Prostate gland (tissue), 2 donors: ENCODE measurements around the gene MED27. TPM values are rescaled to one million over a fixed set of nuclear protein-coding genes. Genes with fewer than 3 reads are reported as not detected.

Experiments
- DNase-seq: peaks from one replicate; pipeline ENCODE4 v3.0.0-alpha.2; 2019; ENCODE audit warnings: low spot score
- H3K27ac ChIP-seq, 2 donors: fragments of 200-600 bp; sonication (generic); 2 replicates each; pipeline ENCODE4 v1.5.1; 2017 to 2019
- H3K27me3 ChIP-seq: fragments of 200-600 bp; sonication (generic); replicated peaks from 2 replicates; pipeline ENCODE4 v1.5.1; 2019; ENCODE audit not compliant: insufficient read depth
- H3K36me3 ChIP-seq, 2 donors: fragments of 200-600 bp; sonication (generic); 1 replicate in 1 of 2; 2 replicates in 1 of 2; pipeline versions ENCODE4 v1.5.1 to v1.8.1; 2017 to 2019
- H3K4me1 ChIP-seq: fragments of 200-600 bp; sonication (generic); replicated peaks from 2 replicates; pipeline ENCODE4 v1.5.1; 2019
- H3K4me3 ChIP-seq, 2 donors: fragments of 200-600 bp; sonication (generic); 2 replicates each; pipeline ENCODE4 v1.5.1; 2017 to 2019
- H3K9me3 ChIP-seq: fragments of 200-600 bp; sonication (generic); 2 replicates; pipeline ENCODE4 v1.5.1; 2017
- POLR2A ChIP-seq: fragments of 450-650 bp; IDR thresholded peaks from one replicate; pipeline ENCODE4 v1.6.1; 2016; ENCODE audit warnings: antibody characterized with exemption, mild to moderate bottlenecking
- POLR2AphosphoS5 ChIP-seq: sonication (generic); formaldehyde crosslinking; IDR thresholded peaks from one replicate; pipeline ENCODE4 v1.6.1; 2017; ENCODE audit warnings: antibody characterized with exemption
- WGBS: methylation state at CpG from one replicate; pipeline ENCODE4 v1.1.5; 2018; 5-methylcytosine and 5-hydroxymethylcytosine counted together
- intact Hi-C: fragments of 100-400 bp; cut with DNase I; formaldehyde crosslinking; loops from one replicate; pipeline ENCODE4 v1.14.2; 2022
- total RNA-seq, 2 donors: library from RNA; depleted of rRNA; stranded (reverse); fragments of >200 nt; gene quantifications; one replicate each; pipeline ENCODE4 v1.1.0, GENCODE V29; 2016
- TF ChIP-seq, protein P1 (sequence below), 4 experiments: fragments of 200-600 bp in 2 of 4; fragments of 450-650 bp in 2 of 4; sonication (generic) in 2 of 4; IDR thresholded peaks; 1 replicate in 3 of 4; 2 replicates in 1 of 4; pipeline ENCODE4 v1.5.1; 2016 to 2019; ENCODE audit warnings: antibody characterized with exemption in 4 of 4, mild to moderate bottlenecking in 2 of 4, moderate library complexity in 2 of 4

MED27 gene
- total RNA-seq, 2 donors from 2014 or later: 17.4 to 22.7 TPM

DNA sequence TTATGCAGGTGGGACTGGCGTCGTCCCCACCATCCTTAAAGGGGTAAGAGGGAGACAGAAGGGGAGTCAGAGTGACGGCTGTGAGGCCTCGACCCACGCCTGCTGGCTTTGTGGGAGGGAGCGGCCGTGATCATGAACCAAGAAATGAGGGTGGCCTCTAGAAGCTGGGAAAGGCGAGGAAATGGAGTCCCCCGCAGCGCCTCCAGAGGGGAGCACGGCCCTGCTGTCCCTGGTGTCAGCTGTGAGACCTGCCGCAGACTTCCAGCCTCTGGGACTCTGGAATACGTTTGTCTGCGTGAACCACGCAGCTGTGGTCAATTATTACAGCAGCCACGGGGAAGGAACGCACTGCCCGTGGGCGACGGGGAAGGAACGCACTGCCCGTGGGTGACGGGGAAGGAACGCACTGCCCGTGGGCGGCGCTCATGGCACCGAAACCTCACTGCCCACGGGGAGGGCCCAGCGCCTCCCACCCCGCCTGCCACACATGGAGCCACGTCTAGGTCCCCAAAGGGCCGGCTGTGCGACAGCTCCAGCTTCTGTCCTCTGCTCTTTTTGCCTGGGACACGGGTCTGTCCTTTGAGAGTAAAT, 231.0 kb downstream of the MED27 start:
- no peaks in the 10 kb centered on the region for H3K36me3 ChIP-seq
- no peaks in the 10 kb centered on the region for H3K4me1 ChIP-seq
- no peaks in the 10 kb centered on the region for H3K9me3 ChIP-seq
- no peak overlapping the region for H3K4me3 ChIP-seq
- TF ChIP-seq POLR2AphosphoS5 (no peak), POLR2A (no peak)
- TF ChIP-seq, protein P1, sequence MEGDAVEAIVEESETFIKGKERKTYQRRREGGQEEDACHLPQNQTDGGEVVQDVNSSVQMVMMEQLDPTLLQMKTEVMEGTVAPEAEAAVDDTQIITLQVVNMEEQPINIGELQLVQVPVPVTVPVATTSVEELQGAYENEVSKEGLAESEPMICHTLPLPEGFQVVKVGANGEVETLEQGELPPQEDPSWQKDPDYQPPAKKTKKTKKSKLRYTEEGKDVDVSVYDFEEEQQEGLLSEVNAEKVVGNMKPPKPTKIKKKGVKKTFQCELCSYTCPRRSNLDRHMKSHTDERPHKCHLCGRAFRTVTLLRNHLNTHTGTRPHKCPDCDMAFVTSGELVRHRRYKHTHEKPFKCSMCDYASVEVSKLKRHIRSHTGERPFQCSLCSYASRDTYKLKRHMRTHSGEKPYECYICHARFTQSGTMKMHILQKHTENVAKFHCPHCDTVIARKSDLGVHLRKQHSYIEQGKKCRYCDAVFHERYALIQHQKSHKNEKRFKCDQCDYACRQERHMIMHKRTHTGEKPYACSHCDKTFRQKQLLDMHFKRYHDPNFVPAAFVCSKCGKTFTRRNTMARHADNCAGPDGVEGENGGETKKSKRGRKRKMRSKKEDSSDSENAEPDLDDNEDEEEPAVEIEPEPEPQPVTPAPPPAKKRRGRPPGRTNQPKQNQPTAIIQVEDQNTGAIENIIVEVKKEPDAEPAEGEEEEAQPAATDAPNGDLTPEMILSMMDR (IDR thresholded peaks at IDR 0.05): no peak
- H3K27me3 ChIP-seq: no peaks in the 10 kb centered on the region
- H3K27ac ChIP-seq: no peak overlapping the region
- intact Hi-C loops: no loop called here
- 77% methylated on average over 35 of the region's 35 CpGs for WGBS
- no peak for DNase-seq

DNA sequence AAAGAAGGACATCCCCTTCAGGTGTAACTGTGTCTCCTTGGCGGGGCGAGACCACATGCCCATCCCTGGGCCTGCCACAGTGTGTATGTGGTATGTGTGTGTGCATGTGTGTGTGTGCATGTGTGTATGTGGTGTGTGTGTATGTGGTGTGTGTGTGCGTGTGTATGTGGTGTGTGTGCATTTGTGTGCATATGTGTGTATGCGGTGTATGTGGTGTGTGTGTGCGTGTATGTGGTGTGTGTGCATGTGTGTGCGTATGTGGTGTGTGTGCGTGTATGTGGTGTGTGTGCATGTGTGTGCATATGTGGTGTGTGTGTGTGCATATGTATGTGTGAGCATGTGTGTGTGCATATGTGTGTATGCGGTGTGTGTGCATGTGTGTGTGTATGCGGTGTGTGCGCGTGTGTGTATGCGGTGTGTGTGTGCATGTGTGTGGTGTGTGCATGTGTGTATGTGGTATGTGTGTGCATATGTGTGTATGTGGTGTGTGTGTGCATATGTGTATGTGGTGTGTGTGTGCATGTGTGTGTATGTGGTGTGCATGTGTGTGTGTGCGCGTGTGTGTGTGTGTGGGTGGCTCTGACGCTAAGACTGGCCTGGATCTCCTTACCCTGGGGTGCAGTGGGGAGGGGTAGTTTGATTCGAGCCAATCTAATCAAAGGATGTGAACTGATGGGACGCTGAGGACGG, 231.9 kb downstream of the MED27 start:
- H3K4me3 ChIP-seq: no peak overlapping the region
- no peaks in the 10 kb centered on the region for H3K27me3 ChIP-seq
- 90% methylated on average over 18 of the region's 18 CpGs for WGBS
- H3K36me3 ChIP-seq: no peaks in the 10 kb centered on the region
- H3K9me3 ChIP-seq: no peaks in the 10 kb centered on the region
- no peak for TF ChIP-seq POLR2AphosphoS5
- TF ChIP-seq, protein P1 (IDR thresholded peaks at IDR 0.05): no peak
- TF ChIP-seq POLR2A: no peak
- intact Hi-C loops: no loop called here
- no peak overlapping the region for H3K27ac ChIP-seq
- no peaks in the 10 kb centered on the region for H3K4me1 ChIP-seq
- DNase-seq: no peak

DNA sequence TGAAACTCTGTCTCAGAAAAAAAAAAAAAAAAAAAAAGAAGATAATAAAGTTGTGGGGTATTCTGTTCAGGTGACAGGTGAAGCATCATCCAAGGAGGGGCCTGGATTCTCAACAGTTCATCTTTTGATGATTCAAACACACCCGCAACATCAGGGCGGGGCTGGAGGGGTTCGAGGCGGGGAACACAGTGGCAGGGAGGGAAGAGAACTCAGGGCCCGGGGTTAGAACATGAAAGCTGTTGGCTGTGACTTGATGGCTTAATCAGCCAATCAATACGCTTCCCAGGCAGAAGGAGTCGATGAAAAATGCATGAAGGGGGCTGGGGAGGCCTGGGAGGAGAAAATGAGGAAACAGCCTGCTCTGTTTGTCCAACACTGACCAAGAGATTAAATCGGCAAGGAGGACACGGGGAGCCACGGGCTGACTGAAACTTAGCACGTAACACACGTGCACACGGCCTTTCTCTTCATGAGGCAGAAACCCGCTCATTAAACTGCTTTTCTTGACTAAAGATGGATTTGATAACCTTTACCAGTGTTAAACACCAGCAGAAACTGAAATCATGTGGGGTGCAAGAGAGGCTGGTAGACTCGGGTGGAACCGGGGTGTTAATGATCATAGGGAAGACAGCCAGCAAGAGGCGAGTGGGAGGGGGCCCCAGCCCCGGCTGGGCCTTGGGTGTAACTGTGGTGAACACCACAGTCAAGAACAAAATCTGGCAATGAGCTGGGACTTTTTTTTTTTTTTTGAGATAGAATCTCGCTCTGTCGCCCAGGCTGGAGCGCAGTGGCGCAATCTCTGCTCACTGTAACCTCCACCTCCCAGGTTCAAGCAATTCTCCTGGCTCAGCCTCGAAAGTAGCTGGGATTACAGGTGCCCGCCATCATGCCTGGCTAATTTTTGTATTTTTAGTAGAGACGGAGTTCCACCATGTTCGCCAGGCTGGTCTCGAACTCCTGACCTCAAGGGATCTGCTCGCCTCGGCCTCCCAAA, 234.1 kb downstream of the MED27 start:
- Histone ChIP-seq H3K9me3 (no peaks in the 10 kb centered on the region), H3K4me3 (no peak overlapping the region), H3K27me3 (no peaks in the 10 kb centered on the region), H3K36me3 (no peaks in the 10 kb centered on the region), H3K27ac (no peak overlapping the region), H3K4me1 (no peaks in the 10 kb centered on the region)
- intact Hi-C loops: no loop called here
- no peak for TF ChIP-seq POLR2A
- TF ChIP-seq, protein P1 (IDR thresholded peaks at IDR 0.05): no peak
- TF ChIP-seq POLR2AphosphoS5: no peak
- DNase-seq: no peak
- 76% methylated on average over 29 of the region's 29 CpGs for WGBS

DNA sequence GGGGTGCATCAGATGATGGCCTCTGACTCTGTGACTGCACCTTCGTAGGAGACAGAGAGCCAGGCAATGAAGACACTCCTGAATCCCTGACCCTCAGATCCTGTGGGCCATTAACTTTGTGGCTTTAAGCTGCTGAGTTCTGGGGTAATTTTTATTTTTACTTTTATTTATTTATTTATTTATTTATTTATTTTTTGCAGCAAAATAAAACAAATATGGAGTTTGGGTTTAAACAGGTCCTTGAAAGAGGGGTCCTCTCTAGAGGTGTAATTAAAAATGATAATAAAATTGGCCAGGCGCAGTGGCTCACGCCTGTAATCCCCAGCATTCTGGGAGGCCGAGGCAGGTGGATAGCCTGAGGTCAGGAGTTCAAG, 234.9 kb downstream of the MED27 start:
- no peaks in the 10 kb centered on the region for H3K36me3 ChIP-seq
- H3K4me1 ChIP-seq: no peaks in the 10 kb centered on the region
- intact Hi-C loops: no loop called here
- no peak overlapping the region for H3K27ac ChIP-seq
- no peak for DNase-seq
- no peak overlapping the region for H3K4me3 ChIP-seq
- TF ChIP-seq POLR2A (no peak), POLR2AphosphoS5 (no peak)
- TF ChIP-seq, protein P1 (IDR thresholded peaks at IDR 0.05): no peak
- WGBS: 97% methylated on average over 4 of the region's 4 CpGs
- H3K9me3 ChIP-seq: no peaks in the 10 kb centered on the region
- no peaks in the 10 kb centered on the region for H3K27me3 ChIP-seq
